ENCODE results near the gene HYAL2.
"Not testable (repeated sequence)": the region's sequence is repeated elsewhere in the genome, so short reads cannot be mapped to it uniquely, and the experiment has no call there.

HYAL2 gene

GRCh38 chr3:50272911-50273688 is 49.4 kb downstream of the HYAL2 start:
- TF ChIP-seq CTCF (IDR thresholded peaks at IDR 0.05; ENCODE audit: insufficient read depth, low read depth, low read length, missing control alignments) = peak; percentile 94
- DNase-seq (ENCODE audit: low read depth) = peak; percentile 82
- peak overlapping the region; percentile 30 for H3K4me3 ChIP-seq (ENCODE audit: low read length)

DNA sequence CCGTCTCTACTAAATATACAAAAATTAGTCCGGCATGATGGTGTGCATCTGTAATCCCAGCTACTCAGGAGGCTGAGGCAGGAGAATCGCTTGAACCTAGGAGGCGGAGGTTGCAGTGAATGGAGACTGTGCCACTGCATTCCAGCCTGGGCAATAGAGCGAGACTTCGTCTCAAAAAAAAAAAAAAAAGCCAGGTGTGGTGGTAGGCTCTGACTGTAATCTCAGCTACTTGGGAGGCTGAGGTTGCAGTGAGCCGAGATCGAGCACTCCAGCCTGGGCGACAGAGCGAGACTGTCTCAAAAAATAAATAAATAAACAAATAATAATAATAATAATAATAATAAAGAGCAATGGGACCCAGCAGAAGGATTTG is 50.0 kb downstream of the HYAL2 start:
- DNase-seq (ENCODE audit: low read depth); H3K4me3 ChIP-seq (ENCODE audit: low read length): not testable (repeated sequence)

- no peak for DNase-seq (ENCODE audit: low read depth)
- TF ChIP-seq CTCF (IDR thresholded peaks at IDR 0.05; ENCODE audit: insufficient read depth, low read depth, low read length, missing control alignments) = no peak
- no peak overlapping the region for H3K4me3 ChIP-seq (ENCODE audit: low read length)
Observed at GRCh38 chr3:50271314-50271936, 51.1 kb downstream of the HYAL2 start.

- no peak overlapping the region for H3K4me3 ChIP-seq (ENCODE audit: low read length)
- no peak for DNase-seq (ENCODE audit: low read depth)
- TF ChIP-seq CTCF (IDR thresholded peaks at IDR 0.05; ENCODE audit: insufficient read depth, low read depth, low read length, missing control alignments) = no peak
Observed at GRCh38 chr3:50270422-50271224, 51.9 kb downstream of the HYAL2 start.

- no peak for TF ChIP-seq CTCF (IDR thresholded peaks at IDR 0.05; ENCODE audit: insufficient read depth, low read depth, low read length, missing control alignments)
- no peak overlapping the region for H3K4me3 ChIP-seq (ENCODE audit: low read length)
- peak; percentile 65 for DNase-seq (ENCODE audit: low read depth)
Observed at GRCh38 chr3:50269977-50270413, 52.5 kb downstream of the HYAL2 start.

DNA sequence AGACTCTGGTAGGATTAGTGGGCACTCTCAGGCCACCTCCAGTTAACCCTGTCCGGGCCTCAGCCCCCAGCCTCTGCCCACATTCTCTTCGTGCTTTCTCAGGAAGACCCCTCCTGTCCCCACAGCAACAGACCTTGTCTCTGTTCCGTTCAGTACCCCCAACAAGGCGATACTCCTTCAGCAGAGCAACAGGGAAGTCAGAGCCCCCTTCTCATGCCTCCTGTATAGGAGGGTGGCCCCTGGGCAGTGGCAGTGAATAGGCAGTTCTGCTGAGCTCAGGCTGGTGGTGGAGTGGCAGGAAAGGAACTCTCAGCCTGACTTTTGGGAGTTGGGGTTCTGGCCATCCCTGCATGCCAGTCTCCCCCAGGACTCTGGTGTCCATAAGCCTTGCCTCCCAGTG is 53.1 kb downstream of the HYAL2 start:
- DNase-seq (ENCODE audit: low read depth) = no peak
- no peak overlapping the region for H3K4me3 ChIP-seq (ENCODE audit: low read length)

More for the DNA sequence above, 53.1 kb downstream of the HYAL2 start:
- TF ChIP-seq CTCF (IDR thresholded peaks at IDR 0.05; ENCODE audit: insufficient read depth, low read depth, low read length, missing control alignments) = no peak

All from epithelial cell of esophagus (primary cell).